ENCODE results near the gene CPZ.

GRCh38 chr4:8564595-8564994, 28.0 kb upstream of the CPZ start:
- TF ChIP-seq TAF1 (IDR thresholded peaks at IDR 0.05; ENCODE audit: borderline replicate concordance, insufficient read depth, low read length) (no peak), POLR2AphosphoS5 (IDR thresholded peaks at IDR 0.05; ENCODE audit: low read depth, low read length) (no peak), REST (IDR thresholded peaks at IDR 0.05; ENCODE audit: insufficient read depth in 1 of 2, low read depth in 2 of 2, low read length in 2 of 2) (no peak), SIN3A (IDR thresholded peaks at IDR 0.05; ENCODE audit: borderline replicate concordance, insufficient read depth, low read length) (no peak)

Measured in PFSK-1 (cell line).